SK-N-SH (cell line): Measurements from ENCODE around the gene MLC1. TPM values are rescaled to one million over a fixed set of nuclear protein-coding genes. Genes with fewer than 3 reads are reported as not detected.

Experiments
- CTCF ChIA-PET: fragments of 300-600, 350-600 bp; formaldehyde crosslinking; extraction: SDS; loops from one replicate; lab custom pipeline; 2021; lab: Yijun Ruan, JAX
- POLR2A ChIA-PET: fragments of 350-600 bp; sonication (Branson Sonifier 250); formaldehyde crosslinking; extraction: SDS; loops from one replicate; lab custom pipeline; 2020; ENCODE audit warnings: antibody characterized with exemption, inconsistent platforms; lab: Yijun Ruan, JAX
- DNase-seq: peaks from one replicate; pipeline ENCODE4 v3.0.0; 2012
- H2AFZ ChIP-seq: fragments of 200-600 bp; sonication (generic); 2 replicates; pipeline ENCODE4 v1.8.1; 2016; ENCODE audit warnings: antibody characterized with exemption, mild to moderate bottlenecking, low read depth
- H3F3A ChIP-seq: fragments of 200-600 bp; sonication (generic); replicated peaks from 2 replicates; pipeline ENCODE3; 2016; ENCODE audit warnings: antibody characterized with exemption, mild to moderate bottlenecking; ENCODE audit not compliant: insufficient read depth
- H3K27ac ChIP-seq, 2 experiments: fragments of 200-500 bp in 1 of 2; fragments of 200-600 bp in 1 of 2; sonication (Bioruptor generic) in 1 of 2; sonication (generic), shearing (Covaris generic) in 1 of 2; 2 replicates each; pipeline versions ENCODE4 v1.5.1 to v1.6.1; 2014 to 2016; ENCODE audit warnings: low read depth in 2 of 2, inconsistent platforms in 1 of 2, low read length in 1 of 2, mild to moderate bottlenecking in 1 of 2, mixed read lengths in 1 of 2
- H3K27me3 ChIP-seq: fragments of 200-600 bp; sonication (generic), shearing (Covaris generic); 2 replicates; pipeline ENCODE4 v1.6.1; 2016; ENCODE audit warnings: mixed run types; ENCODE audit not compliant: insufficient read depth
- H3K36me3 ChIP-seq, 2 experiments: fragments of 200-500 bp in 1 of 2; fragments of 200-600 bp in 1 of 2; sonication (Bioruptor generic) in 1 of 2; sonication (generic) in 1 of 2; replicated peaks in 1 of 2; 2 replicates each; pipeline versions ENCODE3 to v1.5.1; 2014 to 2016; ENCODE audit warnings: low read length in 1 of 2, mild to moderate bottlenecking in 1 of 2; ENCODE audit not compliant: insufficient read depth in 2 of 2, control insufficient read depth in 1 of 2
- H3K4me1 ChIP-seq, 2 experiments: fragments of 200-500 bp in 1 of 2; fragments of 200-600 bp in 1 of 2; sonication (Bioruptor generic) in 1 of 2; sonication (generic), shearing (Covaris generic) in 1 of 2; 2 replicates each; pipeline versions ENCODE4 v1.5.1 to v1.6.1; 2014 to 2016; ENCODE audit warnings: low read depth in 1 of 2, low read length in 1 of 2, mixed run types in 1 of 2; ENCODE audit not compliant: insufficient read depth in 2 of 2, control insufficient read depth in 1 of 2
- H3K4me2 ChIP-seq: fragments of 200-600 bp; sonication (generic), shearing (Covaris generic); 2 replicates; pipeline ENCODE4 v1.6.1; 2017; ENCODE audit warnings: mixed run types
- H3K4me3 ChIP-seq, 2 experiments: fragments of 200-500 bp in 1 of 2; fragments of 200-600 bp in 1 of 2; sonication (Bioruptor generic) in 1 of 2; sonication (generic), shearing (Covaris generic) in 1 of 2; 2 replicates each; pipeline versions ENCODE4 v1.5.1 to v1.8.1; 2014 to 2016; ENCODE audit warnings: low read depth in 2 of 2, inconsistent platforms in 1 of 2, low read length in 1 of 2, mild to moderate bottlenecking in 1 of 2, mixed read lengths in 1 of 2, moderate library complexity in 1 of 2
- H3K79me2 ChIP-seq: fragments of 200-600 bp; sonication (generic); 2 replicates; pipeline ENCODE4 v1.8.1; 2017; ENCODE audit warnings: mild to moderate bottlenecking; ENCODE audit not compliant: insufficient read depth
- H3K9ac ChIP-seq: fragments of 200-600 bp; sonication (generic); 2 replicates; pipeline ENCODE4 v1.6.1; 2017; ENCODE audit warnings: mixed run types
- H3K9me2 ChIP-seq: fragments of 200-600 bp; sonication (generic); 2 replicates; pipeline ENCODE4 v1.6.1; 2017; ENCODE audit warnings: mixed run types
- H3K9me3 ChIP-seq: fragments of 200-600 bp; sonication (generic); 2 replicates; pipeline ENCODE4 v1.6.1; 2017; ENCODE audit warnings: mixed run types, mild to moderate bottlenecking, moderate library complexity
- H4K20me1 ChIP-seq: fragments of 200-600 bp; sonication (generic); 2 replicates; pipeline ENCODE4 v1.6.1; 2017; ENCODE audit warnings: mild to moderate bottlenecking, mixed run types; ENCODE audit not compliant: insufficient read depth
- CHD2 ChIP-seq: fragments of 150-350 bp; IDR thresholded peaks from 2 replicates; pipeline ENCODE4 v1.6.1; 2018; ENCODE audit warnings: low read length; ENCODE audit not compliant: partially characterized antibody
- CTCF ChIP-seq: fragments of 200-600 bp; sonication (generic); IDR thresholded peaks from 2 replicates; pipeline ENCODE4 v1.6.1; 2017; ENCODE audit warnings: antibody characterized with exemption, mild to moderate bottlenecking, moderate library complexity
- EP300 ChIP-seq, 2 experiments: IDR thresholded peaks; 2 replicates each; pipeline versions ENCODE4 v1.4.0 to v1.6.1; 2012; ENCODE audit warnings: borderline replicate concordance in 1 of 2, low read depth in 1 of 2, low read length in 1 of 2
- FOXJ3 ChIP-seq: sonication (generic); formaldehyde crosslinking; IDR thresholded peaks from 2 replicates; pipeline ENCODE4 v1.5.1; 2020; ENCODE audit warnings: mild to moderate bottlenecking, missing genetic modification reagents
- FOXM1 ChIP-seq: IDR thresholded peaks from 2 replicates; pipeline ENCODE4 v1.4.0; 2012; ENCODE audit warnings: low read depth, mild to moderate bottlenecking
- GABPA ChIP-seq: IDR thresholded peaks from 2 replicates; pipeline ENCODE4 v1.4.0; 2012; ENCODE audit warnings: low read depth, mild to moderate bottlenecking
- MAX ChIP-seq: IDR thresholded peaks from 2 replicates; pipeline ENCODE4 v1.4.0; 2012; ENCODE audit warnings: low read depth
- MEF2A ChIP-seq: IDR thresholded peaks from 2 replicates; pipeline ENCODE4 v1.4.0; 2012; ENCODE audit warnings: low read depth, borderline replicate concordance
- MXI1 ChIP-seq: IDR thresholded peaks from 2 replicates; pipeline ENCODE4 v1.6.1; 2012; ENCODE audit warnings: mild to moderate bottlenecking, low read depth, low read length, improper control_type of control experiment
- NFIC ChIP-seq: IDR thresholded peaks from 2 replicates; pipeline ENCODE4 v1.4.0; 2012; ENCODE audit warnings: borderline replicate concordance
- POLR2AphosphoS5 ChIP-seq: IDR thresholded peaks from 2 replicates; pipeline ENCODE4 v1.6.1; 2012; ENCODE audit warnings: low read depth, low read length
- RAD21 ChIP-seq: IDR thresholded peaks from 2 replicates; pipeline ENCODE4 v1.6.1; 2012; ENCODE audit warnings: mild to moderate bottlenecking, low read length
- REST ChIP-seq: IDR thresholded peaks from 2 replicates; pipeline ENCODE4 v1.6.1; 2012; ENCODE audit warnings: mild to moderate bottlenecking, low read depth, low read length, moderate library complexity
- RFX5 ChIP-seq: IDR thresholded peaks from 2 replicates; pipeline ENCODE4 v1.6.1; 2012; ENCODE audit warnings: mild to moderate bottlenecking, improper control_type of control experiment, low read length
- TAF1 ChIP-seq: IDR thresholded peaks from 2 replicates; pipeline ENCODE4 v1.6.1; 2012; ENCODE audit warnings: low read depth, mild to moderate bottlenecking, low read length, moderate library complexity, borderline replicate concordance
- USF1 ChIP-seq: IDR thresholded peaks from 2 replicates; pipeline ENCODE4 v1.4.0; 2012; ENCODE audit warnings: low read depth, borderline replicate concordance
- USF2 ChIP-seq: fragments of 150-350 bp; IDR thresholded peaks from 2 replicates; pipeline ENCODE4 v1.6.1; 2017; ENCODE audit warnings: antibody characterized with exemption, low read length, low read depth, borderline replicate concordance
- WGBS: methylation state at CpG from one replicate; pipeline ENCODE4 v1.1.6; 2017; ENCODE audit warnings: low lambda C conversion rate; 5-methylcytosine and 5-hydroxymethylcytosine counted together
- polyA plus RNA-seq, 3 experiments: library from polyadenylated mRNA; depleted of rRNA; stranded (reverse); fragments of >200 nt; gene quantifications; 2 replicates each; pipeline ENCODE4 v1.2.3, GENCODE V29; 2012

MLC1 gene
- polyA plus RNA-seq, 1 of the 3 experiments (the other 2 are of a cell fraction), result not detected

GRCh38 chr22:50119169-50119767 lies 34.0 kb upstream of the MLC1 start:
- no peaks in the 10 kb centered on the region for H3K27me3 ChIP-seq
- peaks cover 6% of the 10 kb centered on the region for H3F3A ChIP-seq
- no peak overlapping the region for H3K9ac ChIP-seq
- H3K36me3 ChIP-seq, result no peaks in the 10 kb centered on the region
- ChIA-PET POLR2A (no interaction called here), CTCF (interaction anchor here (1.0 kb wide), 1 partner anchor 30 kb away, joined by 3 read pairs; no protein-coding TSS in a partner anchor)
- no peak for TF ChIP-seq POLR2AphosphoS5
- TF ChIP-seq USF2, result no peak
- no peak for TF ChIP-seq EP300 (IDR thresholded peaks at IDR 0.05; ENCODE audit: borderline replicate concordance in 1 of 2, low read depth in 1 of 2, low read length in 1 of 2)
- TF ChIP-seq RAD21, result no peak
- TF ChIP-seq TAF1, result no peak
- TF ChIP-seq FOXM1, result no peak
- no peak for TF ChIP-seq MEF2A
- no peak for TF ChIP-seq CHD2
- no peak for TF ChIP-seq RFX5
- TF ChIP-seq NFIC, result no peak
- TF ChIP-seq CTCF, result no peak
- TF ChIP-seq GABPA, result no peak
- TF ChIP-seq REST, result no peak
- TF ChIP-seq FOXJ3 (CRISPR knock-in tag), result no peak
- TF ChIP-seq USF1, result no peak
- TF ChIP-seq MAX, result no peak
- no peak for TF ChIP-seq MXI1
- peaks cover 10% of the 10 kb centered on the region; the same call in 1 of the 2 replicates for H3K9me3 ChIP-seq
- no peak for DNase-seq
- H2AFZ ChIP-seq, result no peak overlapping the region
- peak overlapping the region; percentile 23; the same call in 1 of the 2 replicates for H3K4me2 ChIP-seq
- H3K4me1 ChIP-seq, result peaks cover 14 to 22% of the 10 kb centered on the region in 2 experiments; a peak in 3 of 4 replicates
- 96% methylated on average over 7 of the region's 14 CpGs for WGBS
- H3K27ac ChIP-seq, result peak overlapping the region in 1 of 2 experiments; percentile 31; a peak in 1 of 4 replicates
- no peaks in the 10 kb centered on the region for H4K20me1 ChIP-seq
- H3K79me2 ChIP-seq, result no peaks in the 10 kb centered on the region
- no peak overlapping the region for H3K4me3 ChIP-seq
- no peaks in the 10 kb centered on the region for H3K9me2 ChIP-seq
